Superior temporal gyrus (tissue), 1 donor: ENCODE measurements around the gene AUTS2.

Experiments used
- DNase-seq: peaks from one replicate; pipeline ENCODE4 v3.0.0-alpha.2; 2016; ENCODE audit errors: extremely low spot score

AUTS2 gene

DNA sequence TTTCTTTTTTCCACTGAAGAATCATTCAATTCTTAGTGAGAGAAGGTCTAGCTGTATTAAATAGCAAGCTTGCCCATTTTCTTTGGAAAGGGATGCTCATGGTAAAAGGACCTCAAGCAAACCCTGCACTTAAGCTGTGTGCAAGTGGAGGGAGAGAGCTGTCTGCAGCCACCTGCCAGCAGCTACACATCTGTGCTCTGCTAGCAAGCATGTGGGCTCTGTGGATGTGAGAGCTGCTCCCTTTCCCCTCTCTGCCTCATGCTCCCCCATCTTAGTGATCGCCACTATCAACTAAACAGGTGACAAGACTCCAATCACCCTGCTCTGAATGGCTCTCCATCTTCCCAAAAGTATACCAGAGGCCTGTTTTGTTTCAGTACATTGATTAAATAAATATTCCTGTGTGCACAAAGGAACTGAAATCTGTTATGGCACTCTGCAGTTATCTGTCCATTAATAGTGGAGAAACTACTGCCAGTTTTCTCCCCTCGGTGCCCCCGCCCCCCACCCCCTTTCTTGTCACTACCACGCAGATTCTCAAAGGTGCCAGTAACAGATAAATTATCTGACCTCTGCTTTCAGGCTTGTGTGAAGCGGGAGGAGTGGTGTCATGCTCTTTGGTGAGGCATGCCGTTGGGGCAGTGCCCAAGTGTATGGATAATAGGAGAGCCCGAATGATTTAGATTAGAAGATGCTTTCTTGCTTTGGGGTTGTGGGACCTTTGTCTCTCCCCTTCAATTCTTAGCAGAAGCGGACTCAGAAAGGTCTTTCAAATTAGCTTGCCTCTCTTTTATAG lies 26.4 kb downstream of the AUTS2 start:
- DNase-seq = no peak

DNA sequence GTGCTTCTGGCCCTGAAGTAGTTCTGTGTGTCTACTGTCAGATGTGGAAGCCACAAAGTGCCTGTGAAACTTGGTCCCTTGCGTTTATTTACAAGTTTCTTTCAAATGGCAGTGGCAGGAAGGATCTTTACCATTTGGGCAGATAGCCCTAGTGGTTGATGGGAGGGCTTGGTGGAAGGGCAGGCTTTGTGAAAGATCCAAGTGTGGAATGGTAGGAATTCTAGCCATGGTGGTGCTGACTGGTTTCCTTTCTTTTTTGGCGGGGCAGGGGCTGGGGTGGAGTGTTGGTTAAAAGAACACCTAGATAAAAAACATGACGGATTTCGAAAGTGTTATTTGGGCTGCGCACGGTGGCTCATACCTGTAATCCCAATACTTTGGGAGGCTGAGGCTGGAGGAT lies 27.0 kb downstream of the AUTS2 start:
- DNase-seq = no peak

DNA sequence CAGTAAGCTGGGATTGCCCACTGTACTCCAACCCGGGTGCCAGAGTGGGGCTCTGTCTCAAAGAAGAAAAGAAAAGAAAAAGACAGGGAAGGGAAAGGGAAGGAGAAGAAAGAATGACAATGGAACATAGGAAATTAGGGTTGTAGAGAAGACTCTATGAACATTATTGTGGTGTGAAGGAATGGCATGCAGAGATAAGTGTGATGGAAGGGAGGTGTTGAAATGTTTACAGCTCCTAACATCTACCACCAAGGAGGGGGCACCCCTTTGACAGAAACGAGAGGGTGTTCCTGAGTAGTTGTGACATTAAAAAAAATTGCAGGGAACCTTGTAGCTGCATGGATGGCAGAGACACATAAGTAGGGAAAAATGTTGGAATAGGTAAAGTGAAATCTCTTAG lies 27.5 kb downstream of the AUTS2 start:
- no peak for DNase-seq

DNA sequence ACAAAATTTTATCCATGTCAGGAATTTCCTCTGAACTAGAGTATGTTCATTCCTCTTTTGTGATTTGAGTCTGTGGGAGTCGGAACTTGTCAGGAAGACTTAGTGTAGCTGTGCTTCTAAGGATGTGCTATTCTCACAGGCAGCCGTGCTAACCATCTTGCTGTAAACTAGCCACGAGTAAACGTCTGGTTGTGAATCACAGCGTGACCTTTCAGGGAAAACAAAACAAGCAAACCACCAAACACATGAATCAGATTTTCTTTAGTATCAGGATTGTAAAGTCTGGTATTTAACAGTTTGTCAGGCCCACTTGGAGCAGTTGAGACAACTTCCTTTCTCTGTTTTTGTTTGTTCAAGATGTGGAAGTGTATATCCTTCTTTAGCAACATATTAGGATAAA lies 32.0 kb downstream of the AUTS2 start:
- DNase-seq = no peak

DNA sequence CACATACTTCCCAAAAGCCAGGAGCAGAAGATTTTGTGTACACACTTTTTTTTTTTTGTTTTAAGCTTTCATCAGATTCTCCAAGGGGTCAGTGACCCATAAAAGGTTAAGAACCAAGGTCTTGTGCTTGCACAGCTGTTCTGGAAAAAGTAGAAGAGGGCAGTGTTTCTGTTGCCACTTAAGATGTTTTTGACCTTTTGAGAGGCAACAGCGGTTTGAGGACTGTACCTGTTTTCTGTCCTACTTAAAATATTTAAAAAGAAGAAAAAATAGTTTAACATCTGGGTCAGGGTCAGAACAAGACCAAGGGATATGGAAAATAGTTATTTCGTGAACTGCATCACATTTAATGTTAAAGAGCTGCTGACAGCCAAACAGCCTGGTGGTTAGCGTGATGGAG lies 32.9 kb downstream of the AUTS2 start:
- DNase-seq = no peak

DNA sequence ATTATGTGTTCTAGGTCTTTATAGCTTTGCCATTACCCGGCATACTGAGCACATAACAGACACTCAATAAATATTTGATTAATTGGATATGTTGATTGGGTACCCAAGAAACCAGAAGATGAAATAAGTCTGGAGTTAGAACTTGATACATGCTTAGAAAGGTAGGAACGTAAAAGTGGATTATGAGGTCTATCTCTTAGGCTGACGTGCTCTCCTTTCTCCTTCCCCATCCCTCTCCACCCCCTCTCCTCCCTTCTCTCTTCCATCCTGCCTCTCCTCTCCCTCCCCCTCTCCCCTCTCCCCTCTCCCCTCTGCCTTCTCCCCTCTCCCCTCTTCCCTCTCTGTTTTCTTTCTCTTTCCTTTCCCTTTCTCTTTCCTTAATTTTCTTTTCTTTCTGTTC lies 34.0 kb downstream of the AUTS2 start:
- no peak for DNase-seq

DNA sequence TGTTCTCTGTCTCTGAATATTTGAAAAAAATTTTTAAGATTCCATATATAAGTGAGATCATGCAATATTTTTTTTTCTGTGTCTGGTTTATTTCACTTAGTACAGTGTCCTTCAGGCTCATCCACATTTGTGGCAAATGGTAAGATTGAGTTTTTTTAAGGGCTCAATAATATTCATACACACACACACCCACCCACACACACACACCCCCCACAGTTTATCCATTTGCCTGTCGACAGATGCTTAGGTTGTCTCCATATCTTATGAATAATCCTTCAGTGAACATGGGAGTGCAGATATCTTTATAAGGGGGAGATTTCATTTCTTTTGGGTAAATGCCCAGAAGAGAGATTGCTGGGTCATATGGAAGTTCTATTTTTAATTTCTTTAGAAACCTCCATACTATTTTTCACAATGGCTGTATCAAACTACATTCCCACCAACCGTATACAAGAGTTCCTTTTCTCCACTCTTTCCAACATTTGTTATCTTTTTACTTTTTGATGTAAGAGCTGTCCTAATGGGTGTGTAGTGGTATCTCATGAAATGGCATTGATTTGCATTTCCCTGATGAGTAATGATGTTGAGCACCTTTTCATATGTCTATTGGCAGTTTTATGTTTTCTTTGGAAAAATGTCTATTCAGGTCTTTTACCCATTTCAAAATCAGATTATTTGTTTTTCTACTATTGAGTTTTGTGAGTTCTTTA lies 35.0 kb downstream of the AUTS2 start:
- peak; percentile 40 for DNase-seq

DNA sequence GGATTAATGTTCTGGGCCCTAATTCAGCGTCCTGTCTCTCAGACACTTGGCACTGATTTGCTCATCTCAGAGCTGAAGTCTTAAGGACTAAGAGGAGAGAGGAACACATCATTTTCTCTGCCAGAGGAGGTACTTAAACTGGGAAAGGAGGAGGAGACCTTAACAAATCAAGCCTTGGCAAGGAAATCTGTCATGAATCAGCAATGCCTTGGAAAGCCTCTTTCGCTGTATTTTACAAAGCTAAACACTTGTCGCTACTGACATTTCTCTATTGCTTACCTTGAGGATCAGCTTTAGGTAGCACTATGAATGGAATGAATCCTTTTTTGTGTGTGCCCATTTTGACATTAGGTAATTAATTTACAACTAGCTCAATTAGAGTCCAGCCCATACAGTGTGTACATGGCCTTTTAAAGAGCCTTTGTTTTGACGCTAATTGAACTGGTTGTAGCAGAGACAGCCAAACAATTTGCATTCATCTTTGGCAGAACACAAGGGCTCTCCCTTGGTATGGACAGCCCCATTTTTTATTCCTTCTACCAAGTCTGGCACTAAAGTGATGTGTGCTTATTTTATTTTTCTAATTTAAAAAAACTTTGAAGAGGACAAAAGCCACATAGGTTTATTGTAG lies 37.4 kb downstream of the AUTS2 start:
- DNase-seq = peak; percentile 75

DNA sequence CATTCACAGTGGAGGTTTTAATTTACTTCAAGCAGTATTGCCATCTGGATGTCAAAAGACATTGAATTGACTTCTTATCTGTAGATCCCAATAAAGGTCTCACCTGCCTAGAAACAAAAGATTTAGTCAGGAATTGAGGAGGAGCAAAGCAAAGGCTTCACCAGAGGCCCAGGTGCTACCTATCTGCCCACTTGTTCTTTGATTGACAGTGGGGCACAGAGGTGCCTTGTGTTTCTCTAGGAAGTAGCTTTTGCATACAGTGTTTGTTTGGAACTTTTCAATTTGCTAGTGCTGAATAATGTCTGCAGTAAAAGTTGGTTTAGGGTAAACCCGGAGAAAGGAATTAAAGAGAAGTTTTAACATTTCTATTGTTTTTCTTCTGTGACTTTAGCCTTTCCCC lies 40.4 kb downstream of the AUTS2 start:
- DNase-seq = no peak

DNA sequence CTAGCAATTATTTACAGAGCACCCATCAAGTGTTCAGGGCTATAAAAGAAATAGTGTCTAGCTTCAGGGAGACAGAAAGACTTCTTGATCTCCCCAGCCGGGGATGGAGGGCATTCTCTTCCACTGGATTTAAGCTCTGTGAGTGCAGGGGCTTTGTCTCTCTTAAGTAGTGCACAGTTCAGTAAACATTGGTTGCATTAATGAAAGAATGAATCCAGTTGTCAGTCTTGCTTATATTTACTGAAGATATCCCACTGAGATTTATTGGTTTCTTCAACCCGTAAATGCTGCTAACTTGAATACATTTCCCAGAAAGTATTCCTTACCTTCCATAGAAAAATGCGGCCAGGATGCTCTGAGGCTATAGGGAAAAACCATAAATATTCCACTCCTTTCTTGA lies 41.9 kb downstream of the AUTS2 start:
- DNase-seq = no peak

DNA sequence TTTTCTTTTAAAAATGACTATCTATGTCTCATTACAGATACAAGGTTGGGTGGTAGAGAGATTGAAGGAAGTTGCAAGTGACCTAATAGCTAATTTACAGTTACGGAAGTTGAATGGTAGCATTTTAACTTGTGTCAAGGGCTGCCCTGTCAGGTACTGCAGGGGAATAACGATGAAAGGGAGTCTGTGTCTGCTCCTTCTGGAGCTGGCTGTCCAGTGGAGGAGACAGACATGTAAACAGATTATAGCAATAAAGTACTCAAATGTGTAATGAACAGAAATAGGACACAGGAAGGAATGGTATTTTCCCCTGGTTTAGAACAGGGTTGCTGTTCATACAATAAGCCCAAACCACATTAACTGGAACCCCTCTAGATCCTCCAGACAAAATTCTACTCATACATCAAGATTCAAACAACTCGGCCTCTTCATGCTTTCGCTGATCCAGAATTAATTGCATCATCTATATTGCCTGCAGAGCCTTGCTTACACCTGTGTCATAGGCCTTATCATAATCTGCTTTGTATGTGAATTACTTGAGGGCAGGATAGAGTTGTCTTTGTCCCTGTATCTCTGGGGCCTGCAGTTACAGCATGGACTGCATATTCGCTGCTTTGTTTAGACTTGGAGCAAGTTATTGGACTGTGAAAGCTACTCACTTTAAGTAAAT lies 42.8 kb downstream of the AUTS2 start:
- no peak for DNase-seq

DNA sequence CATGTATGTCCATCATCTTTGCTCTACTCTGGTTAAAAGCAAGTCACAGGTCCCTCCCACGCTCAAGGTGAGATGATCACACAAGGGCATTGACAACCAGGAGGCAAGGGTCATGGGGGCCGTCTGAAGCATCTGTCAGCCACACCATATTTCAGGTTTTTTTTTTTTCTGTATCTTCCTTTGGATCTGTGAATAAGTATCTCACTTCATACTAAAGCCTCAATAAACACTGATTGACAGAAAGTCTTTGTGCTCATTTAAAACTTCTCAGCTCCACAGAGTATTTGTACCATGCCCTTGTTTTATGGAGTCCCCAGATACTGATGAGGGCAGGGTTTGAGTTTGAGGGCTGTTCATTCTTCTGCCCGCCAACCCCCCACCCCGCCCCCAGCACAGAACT lies 45.0 kb downstream of the AUTS2 start:
- DNase-seq = no peak

DNA sequence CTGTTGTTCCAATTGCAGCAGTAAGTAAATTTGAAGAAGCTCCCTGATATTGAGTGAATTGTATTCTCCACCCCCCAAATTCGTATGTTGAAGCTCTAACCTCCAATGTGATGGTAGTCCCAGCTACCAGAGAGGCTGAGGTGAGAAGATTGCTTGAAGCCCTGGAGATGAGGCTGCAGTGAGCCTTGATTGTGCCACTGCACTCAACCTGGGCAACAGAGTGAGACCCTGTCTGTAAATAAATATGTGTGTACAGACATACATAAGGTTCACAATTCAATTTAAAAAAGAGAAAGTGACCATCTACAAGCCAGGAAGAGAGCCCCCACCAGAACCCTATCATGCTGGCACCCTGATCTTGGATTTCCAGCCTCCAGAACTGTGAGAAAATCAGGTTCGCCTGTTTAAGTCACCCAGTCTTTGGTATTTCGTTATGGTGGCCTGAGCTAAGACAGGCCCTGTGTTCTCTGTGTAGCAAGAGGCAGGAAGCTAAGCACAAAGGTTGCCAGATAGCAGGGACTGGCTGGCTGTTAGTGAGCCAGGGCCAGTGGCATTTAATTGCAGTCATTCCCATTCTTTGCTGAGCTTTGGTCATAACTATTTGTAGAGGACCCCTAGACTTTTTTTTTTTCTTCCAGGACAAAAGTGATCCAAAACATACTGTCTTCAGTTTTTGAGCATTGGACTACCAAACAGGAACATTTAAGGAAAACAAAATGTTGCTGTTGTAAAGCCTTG lies 45.6 kb downstream of the AUTS2 start:
- DNase-seq = no peak

DNA sequence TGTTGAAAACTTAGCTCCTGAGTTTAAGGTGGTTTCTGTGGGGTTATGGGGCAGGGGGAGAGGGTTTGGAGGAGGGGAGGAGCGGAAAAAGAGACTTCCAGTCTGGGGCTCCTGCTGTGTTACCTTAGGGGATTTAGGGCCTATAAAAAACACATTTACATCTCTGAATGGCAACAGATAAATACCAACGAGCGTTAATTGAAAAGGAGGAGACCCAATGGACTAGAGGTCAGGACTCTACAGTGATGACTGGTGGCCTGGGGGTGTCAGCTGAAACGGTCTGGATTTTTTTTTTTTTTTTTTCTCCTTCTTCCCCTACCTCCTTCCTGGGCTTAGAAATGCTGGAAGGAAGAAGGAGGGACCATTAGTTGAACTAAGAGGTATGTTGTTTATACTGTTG lies 47.4 kb downstream of the AUTS2 start:
- DNase-seq = no peak

DNA sequence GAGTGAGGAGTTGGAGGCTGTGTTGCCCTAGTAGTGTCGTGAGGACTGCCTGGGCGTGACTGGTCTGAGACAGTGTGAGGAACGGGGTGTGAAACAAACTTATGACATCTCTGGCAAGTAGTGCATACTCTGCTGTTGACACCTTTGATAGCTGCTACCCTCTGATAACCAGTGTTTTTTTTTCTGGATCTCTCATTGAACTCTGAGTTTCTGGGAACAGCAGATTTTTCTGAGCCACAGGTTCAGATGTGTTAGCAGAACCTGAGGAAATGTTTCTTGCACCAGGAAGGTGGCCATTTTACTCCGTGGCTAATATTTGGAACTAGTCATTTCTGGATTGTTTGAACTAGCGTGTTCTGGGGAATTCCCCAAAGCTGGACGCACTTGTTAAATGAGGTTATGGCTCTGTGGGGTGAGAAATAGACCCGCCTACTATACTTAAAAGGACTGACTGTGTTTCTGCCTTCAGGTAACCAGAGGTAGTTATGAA lies 52.9 kb downstream of the AUTS2 start:
- DNase-seq = no peak

DNA sequence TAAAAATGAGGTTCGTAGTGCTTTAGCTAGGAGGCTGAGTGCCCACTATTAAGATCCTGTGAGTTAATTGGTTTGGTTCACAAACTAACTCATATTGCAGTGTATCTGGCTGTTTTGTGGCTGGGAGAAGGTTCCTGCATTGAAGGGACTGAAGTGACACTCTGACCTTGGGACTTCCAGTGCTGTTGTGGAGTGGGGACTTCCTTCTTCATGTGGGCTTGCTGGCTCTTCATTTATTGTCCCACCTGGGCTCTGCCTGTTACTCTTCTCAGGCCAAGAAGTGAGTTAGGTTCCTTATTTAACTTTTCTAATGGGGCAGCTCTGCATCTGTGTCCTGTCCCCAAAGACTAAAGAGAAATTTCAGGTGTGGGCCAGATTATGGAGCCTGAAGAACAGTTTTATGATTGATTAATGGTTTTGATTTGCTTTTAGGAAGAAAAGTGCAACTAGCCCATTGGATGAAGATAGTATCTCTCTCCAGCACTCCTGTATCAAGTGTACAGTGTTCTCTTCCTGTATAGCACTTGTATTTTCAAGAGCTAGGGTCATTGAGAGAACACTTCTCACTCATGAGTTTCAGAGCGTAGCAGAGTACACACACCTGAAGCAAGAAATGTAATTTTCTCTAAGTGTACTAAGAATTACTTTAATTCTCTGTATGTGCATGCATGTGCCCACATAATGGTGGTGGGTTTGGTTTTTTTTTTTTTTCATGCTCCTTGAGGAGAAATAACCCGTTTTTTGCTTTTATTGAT lies 54.8 kb downstream of the AUTS2 start:
- DNase-seq = no peak

DNA sequence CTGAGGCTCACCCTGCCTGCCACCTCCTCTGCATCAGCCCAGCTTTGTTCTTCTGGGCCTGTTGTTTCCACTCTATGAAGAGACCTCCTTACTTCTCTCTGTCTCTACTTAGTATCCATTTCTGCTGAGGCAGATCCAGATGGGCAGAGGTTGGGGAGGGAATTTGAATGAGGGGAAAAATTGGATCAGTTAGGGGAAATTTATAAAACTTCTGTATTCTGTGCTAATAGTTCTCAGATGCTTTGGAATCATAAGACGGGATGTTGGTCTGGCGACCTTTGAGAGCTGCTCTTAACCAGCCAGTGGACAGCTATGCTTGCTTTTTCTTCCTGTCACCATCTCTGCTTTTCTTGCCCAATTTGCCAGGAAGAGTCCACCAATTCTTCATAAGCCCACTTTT lies 55.5 kb downstream of the AUTS2 start:
- no peak for DNase-seq

DNA sequence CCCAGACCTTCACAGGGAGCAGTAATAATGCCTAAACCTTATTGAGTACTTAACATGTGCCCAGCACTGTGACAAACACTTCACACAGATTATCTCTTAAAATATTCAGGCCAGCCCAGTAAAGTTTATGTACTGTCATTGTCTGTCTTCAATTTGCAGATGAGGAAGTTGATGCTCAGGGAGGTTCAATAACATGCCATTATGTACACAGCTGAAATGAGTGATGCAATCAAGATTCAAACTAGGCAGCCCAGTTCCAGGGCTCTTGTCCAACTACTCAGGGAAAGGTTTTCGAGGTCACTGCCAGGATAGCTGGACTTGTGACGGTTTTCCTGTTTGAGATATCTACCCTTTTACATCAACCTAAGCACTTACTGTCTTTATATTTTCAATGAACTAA lies 56.1 kb downstream of the AUTS2 start:
- DNase-seq = no peak

DNA sequence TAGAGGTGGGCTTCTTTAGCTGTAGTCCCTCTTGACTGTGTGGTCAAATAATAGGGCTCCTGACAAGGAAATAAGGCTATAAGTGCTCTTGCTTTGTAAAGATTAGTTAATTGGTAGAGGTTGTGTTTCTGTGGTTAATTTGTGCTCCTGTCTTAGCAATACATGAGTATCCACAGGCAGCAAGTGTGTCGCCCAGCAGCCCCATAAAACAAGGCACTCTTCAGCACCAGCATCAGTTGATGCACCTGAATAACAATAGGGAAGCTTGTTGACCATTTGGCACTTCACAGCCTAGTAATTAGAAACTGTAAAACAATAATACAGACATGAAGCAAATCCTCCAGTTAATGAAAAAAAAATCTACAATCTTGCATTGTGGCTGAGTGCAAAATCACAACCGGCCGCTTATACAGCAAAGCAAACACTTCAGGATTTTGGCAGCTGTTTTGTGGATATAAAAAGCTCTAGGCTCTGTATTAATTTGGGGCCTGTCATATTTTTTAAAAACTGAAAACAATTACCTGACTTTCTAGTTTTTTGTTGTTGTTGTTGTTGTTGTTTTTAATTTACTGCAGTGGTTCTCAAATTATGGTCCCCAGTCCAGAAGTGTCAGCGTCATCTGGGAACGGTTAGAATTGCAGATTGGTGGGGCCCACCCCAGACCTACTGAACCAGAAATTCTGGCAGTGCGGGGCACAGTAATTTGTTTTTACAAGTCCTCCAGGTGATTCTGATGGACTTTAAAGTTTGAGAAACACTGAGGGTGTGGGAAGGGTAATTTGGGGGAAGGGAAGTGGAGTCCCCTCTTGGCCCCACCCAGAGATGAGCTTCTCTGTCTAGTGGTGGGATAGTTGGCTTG lies 56.8 kb downstream of the AUTS2 start:
- DNase-seq = no peak

DNA sequence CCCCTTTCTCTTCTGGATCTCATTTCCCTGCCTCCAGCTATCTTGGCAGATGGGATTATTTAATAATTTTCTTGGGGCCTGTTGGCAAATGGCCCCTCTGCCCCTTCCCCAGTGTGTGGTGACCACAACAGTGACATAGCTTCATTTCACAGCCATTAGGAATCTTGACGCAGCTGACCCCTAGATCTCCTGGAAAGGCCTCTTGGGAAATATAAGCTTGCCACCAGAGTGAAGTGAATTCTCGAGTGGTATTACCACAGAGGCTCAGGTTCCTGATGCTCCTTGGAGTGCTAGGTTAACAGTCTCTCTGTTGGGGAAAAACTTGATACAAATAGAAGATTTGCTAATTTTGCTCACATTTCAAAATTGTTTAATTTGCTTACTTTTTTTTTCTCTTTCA lies 57.8 kb downstream of the AUTS2 start:
- DNase-seq = no peak
